GM12872 (cell line): ENCODE measurements around the gene DNAH5.

Source experiments
- TF ChIP-seq, protein P1 (sequence below): IDR thresholded peaks from 3 replicates; pipeline ENCODE4 v1.5.1; 2011; ENCODE audit warnings: low read depth, mild to moderate bottlenecking, low read length, moderate library complexity; ENCODE audit not compliant: insufficient read depth

Gene DNAH5

DNA sequence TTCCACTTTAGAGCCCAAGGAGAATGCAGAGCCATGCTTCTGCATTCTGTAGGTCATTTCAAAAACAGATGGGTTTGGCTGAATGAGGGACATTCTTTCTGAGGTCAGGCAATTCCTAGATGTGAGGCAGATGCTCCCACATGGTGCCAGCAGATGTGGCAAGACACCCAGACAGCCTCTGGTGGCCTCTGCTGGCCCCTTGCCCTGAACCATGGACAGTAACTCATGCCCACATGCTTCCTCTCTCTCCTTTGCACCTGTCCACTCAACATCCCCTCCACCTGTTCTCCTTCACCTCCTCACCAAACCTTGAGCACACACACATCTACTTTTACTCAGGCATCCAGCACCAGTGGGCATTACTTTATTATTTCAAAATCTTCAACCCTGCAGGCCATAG lies 252.3 kb downstream of the DNAH5 start:
- TF ChIP-seq, protein P1, sequence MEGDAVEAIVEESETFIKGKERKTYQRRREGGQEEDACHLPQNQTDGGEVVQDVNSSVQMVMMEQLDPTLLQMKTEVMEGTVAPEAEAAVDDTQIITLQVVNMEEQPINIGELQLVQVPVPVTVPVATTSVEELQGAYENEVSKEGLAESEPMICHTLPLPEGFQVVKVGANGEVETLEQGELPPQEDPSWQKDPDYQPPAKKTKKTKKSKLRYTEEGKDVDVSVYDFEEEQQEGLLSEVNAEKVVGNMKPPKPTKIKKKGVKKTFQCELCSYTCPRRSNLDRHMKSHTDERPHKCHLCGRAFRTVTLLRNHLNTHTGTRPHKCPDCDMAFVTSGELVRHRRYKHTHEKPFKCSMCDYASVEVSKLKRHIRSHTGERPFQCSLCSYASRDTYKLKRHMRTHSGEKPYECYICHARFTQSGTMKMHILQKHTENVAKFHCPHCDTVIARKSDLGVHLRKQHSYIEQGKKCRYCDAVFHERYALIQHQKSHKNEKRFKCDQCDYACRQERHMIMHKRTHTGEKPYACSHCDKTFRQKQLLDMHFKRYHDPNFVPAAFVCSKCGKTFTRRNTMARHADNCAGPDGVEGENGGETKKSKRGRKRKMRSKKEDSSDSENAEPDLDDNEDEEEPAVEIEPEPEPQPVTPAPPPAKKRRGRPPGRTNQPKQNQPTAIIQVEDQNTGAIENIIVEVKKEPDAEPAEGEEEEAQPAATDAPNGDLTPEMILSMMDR, result no peak

DNA sequence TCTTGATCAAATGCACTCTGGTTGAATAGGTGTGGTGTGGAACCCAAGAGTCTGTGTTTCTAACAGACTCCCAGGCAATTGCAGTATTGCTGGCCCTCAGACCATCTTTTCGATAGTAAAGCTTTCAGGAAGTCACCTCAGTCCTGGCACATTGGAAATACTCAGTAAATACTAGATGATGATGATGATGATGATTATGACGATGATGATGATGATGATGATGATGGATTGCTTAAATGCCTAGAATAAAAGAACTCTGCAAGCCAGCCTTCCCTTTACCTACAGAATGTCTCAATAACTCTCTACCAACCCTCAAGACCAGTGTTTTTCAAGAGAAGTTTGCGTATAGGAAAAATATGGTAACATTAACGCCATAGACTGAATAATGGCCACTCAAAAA lies 268.0 kb downstream of the DNAH5 start:
- TF ChIP-seq, protein P1, result no peak

DNA sequence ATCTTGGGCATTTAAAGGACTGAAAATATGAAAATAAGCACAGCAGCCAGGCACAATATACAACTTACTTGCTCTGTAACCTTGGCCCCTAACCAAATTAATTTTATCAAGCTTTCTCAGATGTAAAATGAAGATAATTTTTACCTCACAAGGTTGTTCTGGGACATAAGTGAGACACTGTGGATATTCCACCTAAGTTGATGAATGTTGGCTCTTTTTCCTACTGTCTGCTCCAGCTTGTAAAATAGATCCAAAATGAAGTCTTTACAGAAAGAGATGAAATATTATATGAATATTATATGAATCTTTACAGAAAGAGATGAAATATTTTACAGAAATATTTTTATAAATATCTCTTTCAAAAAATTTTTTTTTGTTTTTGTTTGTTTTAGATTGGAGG lies 270.1 kb downstream of the DNAH5 start:
- TF ChIP-seq, protein P1, result no peak

DNA sequence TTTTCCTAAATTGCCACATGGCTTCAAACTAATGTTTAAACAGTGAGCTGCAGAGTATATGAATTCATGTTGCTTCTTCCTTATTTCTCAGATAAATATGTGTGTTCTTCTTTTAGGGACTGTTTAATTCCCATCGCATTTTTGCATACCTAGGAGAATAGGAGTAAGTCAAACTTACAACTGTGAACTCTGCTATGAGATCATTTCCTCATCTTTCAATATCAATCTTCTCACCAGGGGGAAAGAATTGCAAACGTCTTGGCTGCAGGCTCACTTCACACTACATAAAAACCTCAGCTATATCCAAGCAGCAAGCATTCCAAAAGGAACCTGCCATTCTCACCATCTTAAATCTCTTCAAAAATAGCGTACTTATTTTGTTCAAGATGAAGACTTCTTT lies 271.0 kb downstream of the DNAH5 start:
- TF ChIP-seq, protein P1, result no peak

DNA sequence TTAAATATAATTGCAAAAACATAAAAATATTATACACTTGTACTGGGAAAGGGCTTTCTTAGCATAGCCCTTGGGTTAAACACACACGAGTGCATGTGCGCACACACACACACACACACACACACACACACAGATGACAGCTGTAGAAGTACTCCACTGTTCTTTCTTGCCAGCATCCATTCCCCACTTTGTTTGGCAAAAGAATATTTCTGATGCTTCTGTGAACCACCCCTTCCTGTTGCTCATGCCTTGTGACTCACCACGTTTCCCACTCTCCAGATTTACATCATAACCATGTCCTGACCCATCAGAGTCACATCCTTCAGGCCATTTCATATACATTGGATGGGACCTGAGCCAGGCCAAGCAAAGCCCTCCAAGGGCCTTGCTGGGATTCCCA lies 280.1 kb downstream of the DNAH5 start:
- TF ChIP-seq, protein P1, result no peak

DNA sequence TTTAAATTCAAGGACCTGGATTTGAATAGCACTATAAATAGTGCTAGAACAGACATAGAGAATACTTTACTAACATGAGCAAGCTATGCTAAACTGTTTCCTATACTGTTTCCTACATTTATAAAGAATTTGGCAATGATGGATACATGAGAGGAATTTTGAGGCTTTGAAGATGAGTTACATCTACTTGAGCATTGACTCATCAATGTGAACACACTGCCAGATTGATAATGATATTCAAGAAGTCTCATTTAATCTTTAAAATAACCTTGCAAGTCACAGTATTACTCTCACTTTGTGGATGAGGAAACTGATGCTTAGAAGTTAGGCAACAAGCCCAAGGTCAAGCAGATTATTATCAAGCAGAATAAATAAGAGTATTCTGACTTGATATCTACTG lies 281.9 kb downstream of the DNAH5 start:
- TF ChIP-seq, protein P1, result no peak

DNA sequence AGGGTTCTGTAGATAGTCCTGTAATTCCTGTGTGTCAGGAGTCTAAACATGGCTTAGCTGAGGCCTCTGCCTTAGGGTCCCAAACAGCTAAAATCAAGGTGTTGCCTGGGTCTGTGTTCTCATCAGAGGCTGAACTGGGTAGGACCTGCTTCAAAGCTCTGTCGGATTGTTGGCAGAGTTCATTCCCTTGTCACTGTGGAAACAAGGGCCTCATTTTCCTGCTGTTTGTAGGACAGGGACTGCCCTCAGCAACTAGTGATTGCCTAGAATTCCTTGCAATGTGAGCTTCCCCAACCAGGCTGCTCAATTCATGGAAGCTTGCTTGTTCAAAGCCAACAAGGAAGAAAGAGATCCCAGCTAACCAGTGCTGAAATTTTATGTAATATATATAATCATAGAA lies 283.2 kb downstream of the DNAH5 start:
- TF ChIP-seq, protein P1, result no peak

DNA sequence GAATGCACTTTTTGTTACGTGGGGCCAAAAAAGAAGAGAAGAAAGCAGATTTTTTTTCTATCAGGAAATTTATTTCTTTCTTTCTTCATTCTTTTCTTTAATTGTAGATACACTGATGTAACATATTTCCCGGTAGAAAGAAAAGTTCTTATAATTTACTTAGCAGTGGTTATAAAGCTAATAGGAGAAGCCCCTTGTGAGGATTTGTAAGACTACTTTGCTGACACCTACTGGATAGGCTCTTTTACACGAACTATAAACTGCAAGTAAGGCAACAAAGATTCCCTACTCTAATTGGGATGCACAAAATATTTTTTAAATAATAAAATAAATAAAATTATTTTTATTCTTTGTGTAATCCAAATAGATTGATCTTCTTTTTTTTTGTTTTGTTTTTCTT lies 284.4 kb downstream of the DNAH5 start:
- TF ChIP-seq, protein P1, result no peak
